Stimulated activated naive CD8-positive, alpha-beta T cell treated with anti-CD3 and anti-CD28 coated beads, Interleukin-15, amount 100 ng/mL, for 72 hours (primary cell): ENCODE measurements around the gene CPNE2.

ENCODE experiments used
- ATAC-seq: fragments of 150-1000 bp; cut with Tn5 transposase; 2 replicates; pipeline ENCODE4 v1.10.0; 2021; ENCODE audit warnings: mild to moderate bottlenecking, moderate library complexity
- DNase-seq, 2 donors: peaks; one replicate each; pipeline ENCODE4 v3.0.0; 2021 to 2022
- H3K27ac Mint-ChIP-seq, 2 donors: one replicate each; pipeline ENCODE4 v1.8.0; 2022; ENCODE audit warnings: mild to moderate bottlenecking in 2 of 2, mixed read lengths in 2 of 2, moderate library complexity in 2 of 2
- H3K27me3 Mint-ChIP-seq: one replicate; pipeline ENCODE4 v1.8.0; 2022; ENCODE audit warnings: mixed read lengths
- H3K4me1 Mint-ChIP-seq: one replicate; pipeline ENCODE4 v1.8.0; 2022; ENCODE audit warnings: mild to moderate bottlenecking, mixed read lengths
- H3K4me3 Mint-ChIP-seq, 2 donors: one replicate each; pipeline ENCODE4 v1.8.0; 2022; ENCODE audit warnings: mild to moderate bottlenecking in 2 of 2, mixed read lengths in 2 of 2, moderate library complexity in 1 of 2
- H3K9me3 Mint-ChIP-seq, 2 donors: one replicate each; pipeline ENCODE4 v1.8.0; 2022; ENCODE audit warnings: mixed read lengths in 2 of 2

The CPNE2 gene

GRCh38 chr16:57152096-57153093 lies 60.0 kb downstream of the CPNE2 start:
- Mint-ChIP-seq H3K27ac (peak overlapping the region; percentile 81 to 97), H3K9me3 (no peaks in the 10 kb centered on the region), H3K4me3 (peak overlapping the region in 1 of 2 donors; percentile 31), H3K27me3 (no peaks in the 10 kb centered on the region), H3K4me1 (peaks cover 41% of the 10 kb centered on the region)
- ATAC-seq, result peak; percentile 96
- DNase-seq, result peak in 1 of 2 donors; percentile 42

- Mint-ChIP-seq H3K4me1 (peaks cover 28% of the 10 kb centered on the region), H3K27me3 (no peaks in the 10 kb centered on the region), H3K4me3 (no peak overlapping the region), H3K27ac (peak overlapping the region; percentile 48 to 65), H3K9me3 (no peaks in the 10 kb centered on the region)
- DNase-seq, result no peak
- ATAC-seq, result no peak
These were observed 61.5 kb downstream of the CPNE2 start for GRCh38 chr16:57153841-57154240.

GRCh38 chr16:57155702-57156350 lies 63.4 kb downstream of the CPNE2 start:
- Mint-ChIP-seq H3K4me3 (no peak overlapping the region), H3K4me1 (peaks cover 34% of the 10 kb centered on the region), H3K9me3 (no peaks in the 10 kb centered on the region), H3K27ac (peak overlapping the region in 1 of 2 donors; percentile 40), H3K27me3 (no peaks in the 10 kb centered on the region)
- DNase-seq, result no peak
- ATAC-seq, result no peak

- ATAC-seq, result no peak
- no peak overlapping the region for H3K27ac Mint-ChIP-seq
- no peak for DNase-seq
These were observed 63.9 kb downstream of the CPNE2 start for GRCh38 chr16:57156351-57156703.

GRCh38 chr16:57157533-57157932 lies 65.2 kb downstream of the CPNE2 start:
- no peaks in the 10 kb centered on the region for H3K9me3 Mint-ChIP-seq
- peaks cover 19% of the 10 kb centered on the region for H3K4me1 Mint-ChIP-seq
- no peak for ATAC-seq
- no peak overlapping the region for H3K4me3 Mint-ChIP-seq
- H3K27me3 Mint-ChIP-seq, result no peaks in the 10 kb centered on the region
- H3K27ac Mint-ChIP-seq, result no peak overlapping the region
- DNase-seq, result no peak

More at GRCh38 chr16:57156351-57156703, 63.9 kb downstream of the CPNE2 start:
- Mint-ChIP-seq H3K9me3 (no peaks in the 10 kb centered on the region), H3K27me3 (no peaks in the 10 kb centered on the region), H3K4me1 (peaks cover 31% of the 10 kb centered on the region), H3K4me3 (no peak overlapping the region)

GRCh38 chr16:57159447-57159846 lies 67.1 kb downstream of the CPNE2 start:
- ATAC-seq (no peak), DNase-seq (no peak)
- Mint-ChIP-seq H3K9me3 (no peaks in the 10 kb centered on the region), H3K27me3 (no peaks in the 10 kb centered on the region), H3K27ac (no peak overlapping the region), H3K4me3 (no peak overlapping the region), H3K4me1 (peaks cover 5% of the 10 kb centered on the region)

GRCh38 chr16:57163842-57164241 lies 71.5 kb downstream of the CPNE2 start:
- Mint-ChIP-seq H3K27ac (peak overlapping the region in 1 of 2 donors; percentile 55), H3K4me1 (peaks cover 11% of the 10 kb centered on the region)
- ATAC-seq, result no peak

GRCh38 chr16:57165483-57165882 lies 73.1 kb downstream of the CPNE2 start:
- Mint-ChIP-seq H3K4me1 (peaks cover 5% of the 10 kb centered on the region), H3K4me3 (no peak overlapping the region), H3K27ac (no peak overlapping the region), H3K27me3 (no peaks in the 10 kb centered on the region), H3K9me3 (no peaks in the 10 kb centered on the region)
- DNase-seq, result no peak
- no peak for ATAC-seq

More at GRCh38 chr16:57163842-57164241, 71.5 kb downstream of the CPNE2 start:
- no peak overlapping the region for H3K4me3 Mint-ChIP-seq
- H3K27me3 Mint-ChIP-seq, result no peaks in the 10 kb centered on the region
- DNase-seq, result no peak
- no peaks in the 10 kb centered on the region for H3K9me3 Mint-ChIP-seq

- no peaks in the 10 kb centered on the region for H3K9me3 Mint-ChIP-seq
- DNase-seq, result no peak
- no peak for ATAC-seq
- H3K4me3 Mint-ChIP-seq, result no peak overlapping the region
- H3K27me3 Mint-ChIP-seq, result no peaks in the 10 kb centered on the region
- H3K4me1 Mint-ChIP-seq, result peaks cover 5% of the 10 kb centered on the region
- H3K27ac Mint-ChIP-seq, result no peak overlapping the region
These were observed 73.6 kb downstream of the CPNE2 start for GRCh38 chr16:57165938-57166337.

GRCh38 chr16:57166451-57166850 lies 74.1 kb downstream of the CPNE2 start:
- DNase-seq (no peak), ATAC-seq (no peak)
- Mint-ChIP-seq H3K27ac (peak overlapping the region in 1 of 2 donors; percentile 4), H3K27me3 (no peaks in the 10 kb centered on the region), H3K4me3 (no peak overlapping the region), H3K9me3 (no peaks in the 10 kb centered on the region), H3K4me1 (peaks cover 5% of the 10 kb centered on the region)

GRCh38 chr16:57166951-57167350 lies 74.6 kb downstream of the CPNE2 start:
- no peaks in the 10 kb centered on the region for H3K27me3 Mint-ChIP-seq
- no peak for DNase-seq
- peaks cover 5% of the 10 kb centered on the region for H3K4me1 Mint-ChIP-seq
- no peak for ATAC-seq
- H3K4me3 Mint-ChIP-seq, result no peak overlapping the region
- H3K27ac Mint-ChIP-seq, result no peak overlapping the region
- H3K9me3 Mint-ChIP-seq, result no peaks in the 10 kb centered on the region

- Mint-ChIP-seq H3K27me3 (no peaks in the 10 kb centered on the region), H3K27ac (no peak overlapping the region), H3K4me3 (no peak overlapping the region), H3K9me3 (no peaks in the 10 kb centered on the region), H3K4me1 (peaks cover 5% of the 10 kb centered on the region)
- ATAC-seq (no peak), DNase-seq (no peak)
These were observed 75.2 kb downstream of the CPNE2 start for GRCh38 chr16:57167538-57167937.

- Mint-ChIP-seq H3K4me3 (no peak overlapping the region), H3K27me3 (no peaks in the 10 kb centered on the region), H3K9me3 (no peaks in the 10 kb centered on the region), H3K27ac (no peak overlapping the region), H3K4me1 (peaks cover 5% of the 10 kb centered on the region)
- DNase-seq (peak in 1 of 2 donors; percentile 25), ATAC-seq (peak; percentile 87)
These were observed 75.6 kb downstream of the CPNE2 start for GRCh38 chr16:57167953-57168352.

GRCh38 chr16:57169327-57169726 lies 76.9 kb downstream of the CPNE2 start:
- Mint-ChIP-seq H3K4me1 (peaks cover 5% of the 10 kb centered on the region), H3K4me3 (no peak overlapping the region), H3K9me3 (no peaks in the 10 kb centered on the region), H3K27ac (no peak overlapping the region), H3K27me3 (no peaks in the 10 kb centered on the region)
- DNase-seq (no peak), ATAC-seq (no peak)

- H3K9me3 Mint-ChIP-seq, result no peaks in the 10 kb centered on the region
- ATAC-seq (no peak), DNase-seq (no peak)
- no peaks in the 10 kb centered on the region for H3K4me1 Mint-ChIP-seq
- H3K27me3 Mint-ChIP-seq, result no peaks in the 10 kb centered on the region
- H3K27ac Mint-ChIP-seq, result no peak overlapping the region
- no peak overlapping the region for H3K4me3 Mint-ChIP-seq
These were observed 80.4 kb downstream of the CPNE2 start for GRCh38 chr16:57172721-57173290.

- DNase-seq (no peak), ATAC-seq (no peak)
- H3K4me3 Mint-ChIP-seq, result no peak overlapping the region
- no peaks in the 10 kb centered on the region for H3K4me1 Mint-ChIP-seq
- H3K27ac Mint-ChIP-seq, result no peak overlapping the region
- H3K27me3 Mint-ChIP-seq, result no peaks in the 10 kb centered on the region
- no peaks in the 10 kb centered on the region for H3K9me3 Mint-ChIP-seq
These were observed 83.5 kb downstream of the CPNE2 start for GRCh38 chr16:57175896-57176295.
